Loucy (cell line): ENCODE measurements around the gene CHDH.

Source experiments
- H2AFZ ChIP-seq: fragments of 200-600 bp; sonication (generic); 2 replicates; pipeline ENCODE4 v1.6.0; 2016; ENCODE audit warnings: antibody characterized with exemption, mild to moderate bottlenecking, low read length, moderate library complexity
- H3F3A ChIP-seq: fragments of 200-600 bp; 2 replicates; pipeline ENCODE4 v1.6.0; 2016; ENCODE audit warnings: antibody characterized with exemption, low read depth, mild to moderate bottlenecking
- H3K27me3 ChIP-seq: fragments of 200-600 bp; sonication (generic); 2 replicates; pipeline ENCODE4 v1.6.1; 2014; ENCODE audit warnings: low read length, mild to moderate bottlenecking; ENCODE audit not compliant: insufficient read depth, poor library complexity, severe bottlenecking
- H3K36me3 ChIP-seq: fragments of 200-600 bp; sonication (generic); 2 replicates; pipeline ENCODE4 v1.6.1; 2016; ENCODE audit warnings: low read length; ENCODE audit not compliant: insufficient read depth
- H3K4me1 ChIP-seq: fragments of 200-600 bp; sonication (generic); 2 replicates; pipeline ENCODE4 v1.5.1; 2014; ENCODE audit warnings: low read length, mild to moderate bottlenecking; ENCODE audit not compliant: insufficient read depth, poor library complexity, severe bottlenecking
- H3K4me2 ChIP-seq: fragments of 200-600 bp; sonication (generic); 2 replicates; pipeline ENCODE4 v1.6.0; 2014; ENCODE audit warnings: antibody characterized with exemption, low read length, low read depth, mild to moderate bottlenecking; ENCODE audit not compliant: poor library complexity, severe bottlenecking
- H3K4me3 ChIP-seq: fragments of 200-600 bp; sonication (generic); 2 replicates; pipeline ENCODE4 v1.5.1; 2014; ENCODE audit warnings: low read length, mild to moderate bottlenecking, mixed read lengths; ENCODE audit not compliant: poor library complexity, severe bottlenecking
- H3K79me2 ChIP-seq: fragments of 200-600 bp; sonication (generic); 2 replicates; pipeline ENCODE4 v1.6.1; 2014; ENCODE audit warnings: low read length; ENCODE audit not compliant: insufficient read depth
- H3K9ac ChIP-seq: fragments of 200-600 bp; sonication (generic); 2 replicates; pipeline ENCODE4 v1.6.0; 2014; ENCODE audit warnings: mild to moderate bottlenecking, low read depth, low read length, moderate library complexity; ENCODE audit not compliant: poor library complexity, severe bottlenecking
- H3K9me2 ChIP-seq: fragments of 200-600 bp; sonication (generic); replicated peaks from 2 replicates; pipeline ENCODE4 v1.6.1; 2016; ENCODE audit warnings: low read depth, low read length, mixed read lengths
- H3K9me3 ChIP-seq: fragments of 200-600 bp; sonication (generic); 2 replicates; pipeline ENCODE4 v1.6.1; 2014; ENCODE audit warnings: mild to moderate bottlenecking, antibody characterized with exemption, low read length, low read depth; ENCODE audit not compliant: insufficient read depth
- H4K20me1 ChIP-seq: fragments of 200-600 bp; sonication (generic); 2 replicates; pipeline ENCODE4 v1.6.0; 2014; ENCODE audit warnings: antibody characterized with exemption, low read length, mild to moderate bottlenecking; ENCODE audit not compliant: insufficient read depth, poor library complexity, severe bottlenecking
- CTCF ChIP-seq: fragments of 200-600 bp; sonication (generic); conservative IDR thresholded peaks from 2 replicates; pipeline ENCODE4 v1.5.1; 2014; ENCODE audit warnings: mild to moderate bottlenecking, antibody characterized with exemption, low read length
- EZH2phosphoT487 ChIP-seq: fragments of 200-600 bp; IDR thresholded peaks from 2 replicates; pipeline ENCODE4 v1.6.1; 2018; ENCODE audit warnings: antibody characterized with exemption, mild to moderate bottlenecking, moderate library complexity, borderline replicate concordance

Gene CHDH

DNA sequence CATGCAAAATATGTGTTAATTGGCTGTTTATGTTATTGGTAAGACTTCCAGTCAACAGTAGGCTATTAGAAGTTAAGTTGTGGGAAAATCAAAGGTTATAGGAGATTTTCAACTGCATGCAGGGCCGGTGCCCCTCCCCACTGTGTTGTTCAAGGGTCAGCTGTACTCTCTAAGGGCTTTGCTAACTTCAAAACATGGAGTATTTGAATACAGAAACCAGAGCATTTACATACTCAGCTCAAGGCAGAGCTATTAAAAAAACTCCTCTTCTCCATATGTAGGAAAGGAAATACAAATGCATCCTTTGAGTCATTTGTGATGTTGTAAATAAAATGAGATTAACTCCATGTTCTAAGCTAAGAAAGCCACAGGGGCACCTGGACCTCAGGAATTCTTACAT, 16.9 kb upstream of the CHDH start:
- Histone ChIP-seq H3K79me2 (no peaks in the 10 kb centered on the region), H3F3A (no peaks in the 10 kb centered on the region), H3K4me1 (peaks cover 3% of the 10 kb centered on the region), H3K9ac (no peak overlapping the region), H4K20me1 (no peaks in the 10 kb centered on the region), H3K4me2 (no peak overlapping the region), H3K4me3 (no peak overlapping the region), H3K9me2 (no peaks in the 10 kb centered on the region), H2AFZ (no peak overlapping the region), H3K36me3 (peaks cover 18% of the 10 kb centered on the region; the same call in 1 of the 2 replicates), H3K9me3 (no peaks in the 10 kb centered on the region), H3K27me3 (no peaks in the 10 kb centered on the region)
- no peak for TF ChIP-seq EZH2phosphoT487
- no peak for TF ChIP-seq CTCF

DNA sequence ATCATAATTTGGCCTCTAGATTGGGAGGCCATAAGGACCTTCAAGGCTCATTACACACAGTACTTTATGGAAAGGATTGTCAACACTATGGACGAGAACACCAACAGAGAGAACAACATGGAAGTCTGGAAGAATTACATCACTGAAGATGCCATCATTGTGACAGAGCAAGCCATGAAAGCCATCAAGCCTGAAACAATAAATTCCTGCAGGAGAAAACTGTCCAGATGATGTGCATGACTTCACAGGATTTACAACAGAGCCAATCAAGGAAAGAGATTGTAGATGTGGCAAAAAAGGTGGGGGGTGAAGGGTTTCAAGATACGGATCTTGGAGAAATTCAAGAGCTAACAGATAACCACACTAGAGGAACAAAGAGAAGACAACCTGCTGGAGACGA, 16.0 kb upstream of the CHDH start:
- Histone ChIP-seq H3K4me3 (no peak overlapping the region), H3K4me2 (no peak overlapping the region), H3K9me2 (no peaks in the 10 kb centered on the region), H2AFZ (no peak overlapping the region), H3K9me3 (no peaks in the 10 kb centered on the region), H4K20me1 (no peaks in the 10 kb centered on the region), H3K27me3 (no peaks in the 10 kb centered on the region), H3K36me3 (peaks cover 13% of the 10 kb centered on the region; the same call in 1 of the 2 replicates), H3K4me1 (peaks cover 3% of the 10 kb centered on the region), H3K9ac (no peak overlapping the region), H3K79me2 (no peaks in the 10 kb centered on the region), H3F3A (no peaks in the 10 kb centered on the region)
- TF ChIP-seq EZH2phosphoT487 (no peak), CTCF (no peak)

- peaks cover 13% of the 10 kb centered on the region; the same call in 1 of the 2 replicates for H3K36me3 ChIP-seq
Measured at GRCh38 chr3:53860196-53860595, 14.0 kb upstream of the CHDH start.

More at GRCh38 chr3:53860196-53860595, 14.0 kb upstream of the CHDH start:
- H3K79me2 ChIP-seq: no peaks in the 10 kb centered on the region
- TF ChIP-seq CTCF (no peak), EZH2phosphoT487 (no peak)
- peaks cover 3% of the 10 kb centered on the region for H3K4me1 ChIP-seq
- no peaks in the 10 kb centered on the region for H3K9me3 ChIP-seq
- H4K20me1 ChIP-seq: no peaks in the 10 kb centered on the region
- H3F3A ChIP-seq: no peaks in the 10 kb centered on the region
- no peak overlapping the region for H3K4me3 ChIP-seq
- H3K9me2 ChIP-seq: no peaks in the 10 kb centered on the region
- no peaks in the 10 kb centered on the region for H3K27me3 ChIP-seq
- no peak overlapping the region for H3K9ac ChIP-seq
- no peak overlapping the region for H3K4me2 ChIP-seq
- H2AFZ ChIP-seq: no peak overlapping the region
